ENCODE data around the gene FBXL19. TPM values are rescaled to one million over a fixed set of nuclear protein-coding genes. Genes with fewer than 3 reads are reported as not detected.
A peak's percentile ranks its signal among the peaks of the same experiment; 100 is the strongest.

FBXL19 gene
- total and polyA plus RNA-seq, 2 of the 13 experiments (the other 11 are each of a cell fraction or from before 2014, with no cell fraction given), result 6.0 to 13.7 TPM

DNA sequence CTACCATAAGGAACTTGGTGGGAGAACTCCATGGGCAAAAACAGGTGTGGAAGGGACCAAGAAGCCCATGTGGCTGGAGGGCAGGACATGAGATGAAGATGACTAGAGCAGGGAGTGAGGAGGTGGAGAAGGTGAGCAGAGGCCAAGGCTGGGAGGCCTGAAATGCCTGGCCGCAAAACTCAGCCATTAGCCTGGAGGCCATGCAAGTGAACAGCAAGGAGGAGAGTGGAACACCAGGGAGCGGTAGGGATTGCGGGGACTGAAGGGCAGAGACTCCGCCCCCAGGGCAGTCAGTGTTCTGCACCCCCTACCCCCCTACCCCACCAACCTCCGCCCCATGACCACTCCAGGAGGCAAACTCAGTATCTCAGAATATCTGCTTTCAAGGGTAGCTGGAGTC lies 46.5 kb upstream of the FBXL19 start (continued):
- TF ChIP-seq, protein P1, sequence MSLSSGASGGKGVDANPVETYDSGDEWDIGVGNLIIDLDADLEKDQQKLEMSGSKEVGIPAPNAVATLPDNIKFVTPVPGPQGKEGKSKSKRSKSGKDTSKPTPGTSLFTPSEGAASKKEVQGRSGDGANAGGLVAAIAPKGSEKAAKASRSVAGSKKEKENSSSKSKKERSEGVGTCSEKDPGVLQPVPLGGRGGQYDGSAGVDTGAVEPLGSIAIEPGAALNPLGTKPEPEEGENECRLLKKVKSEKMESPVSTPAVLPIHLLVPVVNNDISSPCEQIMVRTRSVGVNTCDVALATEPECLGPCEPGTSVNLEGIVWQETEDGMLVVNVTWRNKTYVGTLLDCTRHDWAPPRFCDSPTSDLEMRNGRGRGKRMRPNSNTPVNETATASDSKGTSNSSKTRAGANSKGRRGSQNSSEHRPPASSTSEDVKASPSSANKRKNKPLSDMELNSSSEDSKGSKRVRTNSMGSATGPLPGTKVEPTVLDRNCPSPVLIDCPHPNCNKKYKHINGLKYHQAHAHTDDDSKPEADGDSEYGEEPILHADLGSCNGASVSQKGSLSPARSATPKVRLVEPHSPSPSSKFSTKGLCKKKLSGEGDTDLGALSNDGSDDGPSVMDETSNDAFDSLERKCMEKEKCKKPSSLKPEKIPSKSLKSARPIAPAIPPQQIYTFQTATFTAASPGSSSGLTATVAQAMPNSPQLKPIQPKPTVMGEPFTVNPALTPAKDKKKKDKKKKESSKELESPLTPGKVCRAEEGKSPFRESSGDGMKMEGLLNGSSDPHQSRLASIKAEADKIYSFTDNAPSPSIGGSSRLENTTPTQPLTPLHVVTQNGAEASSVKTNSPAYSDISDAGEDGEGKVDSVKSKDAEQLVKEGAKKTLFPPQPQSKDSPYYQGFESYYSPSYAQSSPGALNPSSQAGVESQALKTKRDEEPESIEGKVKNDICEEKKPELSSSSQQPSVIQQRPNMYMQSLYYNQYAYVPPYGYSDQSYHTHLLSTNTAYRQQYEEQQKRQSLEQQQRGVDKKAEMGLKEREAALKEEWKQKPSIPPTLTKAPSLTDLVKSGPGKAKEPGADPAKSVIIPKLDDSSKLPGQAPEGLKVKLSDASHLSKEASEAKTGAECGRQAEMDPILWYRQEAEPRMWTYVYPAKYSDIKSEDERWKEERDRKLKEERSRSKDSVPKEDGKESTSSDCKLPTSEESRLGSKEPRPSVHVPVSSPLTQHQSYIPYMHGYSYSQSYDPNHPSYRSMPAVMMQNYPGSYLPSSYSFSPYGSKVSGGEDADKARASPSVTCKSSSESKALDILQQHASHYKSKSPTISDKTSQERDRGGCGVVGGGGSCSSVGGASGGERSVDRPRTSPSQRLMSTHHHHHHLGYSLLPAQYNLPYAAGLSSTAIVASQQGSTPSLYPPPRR (CRISPR knock-in tag; IDR thresholded peaks at IDR 0.05; ENCODE audit: borderline replicate concordance), result 0 out of 2 replicates have a peak, but pooled peaks have one; percentile 12
- TF ChIP-seq, protein P2, sequence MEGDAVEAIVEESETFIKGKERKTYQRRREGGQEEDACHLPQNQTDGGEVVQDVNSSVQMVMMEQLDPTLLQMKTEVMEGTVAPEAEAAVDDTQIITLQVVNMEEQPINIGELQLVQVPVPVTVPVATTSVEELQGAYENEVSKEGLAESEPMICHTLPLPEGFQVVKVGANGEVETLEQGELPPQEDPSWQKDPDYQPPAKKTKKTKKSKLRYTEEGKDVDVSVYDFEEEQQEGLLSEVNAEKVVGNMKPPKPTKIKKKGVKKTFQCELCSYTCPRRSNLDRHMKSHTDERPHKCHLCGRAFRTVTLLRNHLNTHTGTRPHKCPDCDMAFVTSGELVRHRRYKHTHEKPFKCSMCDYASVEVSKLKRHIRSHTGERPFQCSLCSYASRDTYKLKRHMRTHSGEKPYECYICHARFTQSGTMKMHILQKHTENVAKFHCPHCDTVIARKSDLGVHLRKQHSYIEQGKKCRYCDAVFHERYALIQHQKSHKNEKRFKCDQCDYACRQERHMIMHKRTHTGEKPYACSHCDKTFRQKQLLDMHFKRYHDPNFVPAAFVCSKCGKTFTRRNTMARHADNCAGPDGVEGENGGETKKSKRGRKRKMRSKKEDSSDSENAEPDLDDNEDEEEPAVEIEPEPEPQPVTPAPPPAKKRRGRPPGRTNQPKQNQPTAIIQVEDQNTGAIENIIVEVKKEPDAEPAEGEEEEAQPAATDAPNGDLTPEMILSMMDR (CRISPR knock-in tag; IDR thresholded peaks at IDR 0.05), result peak; percentile 44
- TF ChIP-seq POLR2G (IDR thresholded peaks at IDR 0.05; ENCODE audit: low read depth, low read length) (peak; percentile 38; the same call in 1 of the 2 replicates), MYC (CRISPR knock-in tag; IDR thresholded peaks at IDR 0.05; ENCODE audit: borderline replicate concordance) (peak; percentile 51; the same call in 1 of the 2 replicates), TBX3 (IDR thresholded peaks at IDR 0.05; ENCODE audit: borderline replicate concordance) (no peak), ZNF615 (CRISPR knock-in tag; IDR thresholded peaks at IDR 0.05; ENCODE audit: borderline replicate concordance) (no peak), PHF8 (CRISPR knock-in tag; IDR thresholded peaks at IDR 0.05) (0 out of 2 replicates have a peak, but pooled peaks have one; percentile 10), SMC3 (IDR thresholded peaks at IDR 0.05; ENCODE audit: low read length) (no peak)
- TF ChIP-seq, protein P3, sequence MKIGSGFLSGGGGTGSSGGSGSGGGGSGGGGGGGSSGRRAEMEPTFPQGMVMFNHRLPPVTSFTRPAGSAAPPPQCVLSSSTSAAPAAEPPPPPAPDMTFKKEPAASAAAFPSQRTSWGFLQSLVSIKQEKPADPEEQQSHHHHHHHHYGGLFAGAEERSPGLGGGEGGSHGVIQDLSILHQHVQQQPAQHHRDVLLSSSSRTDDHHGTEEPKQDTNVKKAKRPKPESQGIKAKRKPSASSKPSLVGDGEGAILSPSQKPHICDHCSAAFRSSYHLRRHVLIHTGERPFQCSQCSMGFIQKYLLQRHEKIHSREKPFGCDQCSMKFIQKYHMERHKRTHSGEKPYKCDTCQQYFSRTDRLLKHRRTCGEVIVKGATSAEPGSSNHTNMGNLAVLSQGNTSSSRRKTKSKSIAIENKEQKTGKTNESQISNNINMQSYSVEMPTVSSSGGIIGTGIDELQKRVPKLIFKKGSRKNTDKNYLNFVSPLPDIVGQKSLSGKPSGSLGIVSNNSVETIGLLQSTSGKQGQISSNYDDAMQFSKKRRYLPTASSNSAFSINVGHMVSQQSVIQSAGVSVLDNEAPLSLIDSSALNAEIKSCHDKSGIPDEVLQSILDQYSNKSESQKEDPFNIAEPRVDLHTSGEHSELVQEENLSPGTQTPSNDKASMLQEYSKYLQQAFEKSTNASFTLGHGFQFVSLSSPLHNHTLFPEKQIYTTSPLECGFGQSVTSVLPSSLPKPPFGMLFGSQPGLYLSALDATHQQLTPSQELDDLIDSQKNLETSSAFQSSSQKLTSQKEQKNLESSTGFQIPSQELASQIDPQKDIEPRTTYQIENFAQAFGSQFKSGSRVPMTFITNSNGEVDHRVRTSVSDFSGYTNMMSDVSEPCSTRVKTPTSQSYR (CRISPR knock-in tag; IDR thresholded peaks at IDR 0.05; ENCODE audit: borderline replicate concordance), result peak; percentile 24; the same call in 1 of the 2 replicates
- TF ChIP-seq, protein P4, sequence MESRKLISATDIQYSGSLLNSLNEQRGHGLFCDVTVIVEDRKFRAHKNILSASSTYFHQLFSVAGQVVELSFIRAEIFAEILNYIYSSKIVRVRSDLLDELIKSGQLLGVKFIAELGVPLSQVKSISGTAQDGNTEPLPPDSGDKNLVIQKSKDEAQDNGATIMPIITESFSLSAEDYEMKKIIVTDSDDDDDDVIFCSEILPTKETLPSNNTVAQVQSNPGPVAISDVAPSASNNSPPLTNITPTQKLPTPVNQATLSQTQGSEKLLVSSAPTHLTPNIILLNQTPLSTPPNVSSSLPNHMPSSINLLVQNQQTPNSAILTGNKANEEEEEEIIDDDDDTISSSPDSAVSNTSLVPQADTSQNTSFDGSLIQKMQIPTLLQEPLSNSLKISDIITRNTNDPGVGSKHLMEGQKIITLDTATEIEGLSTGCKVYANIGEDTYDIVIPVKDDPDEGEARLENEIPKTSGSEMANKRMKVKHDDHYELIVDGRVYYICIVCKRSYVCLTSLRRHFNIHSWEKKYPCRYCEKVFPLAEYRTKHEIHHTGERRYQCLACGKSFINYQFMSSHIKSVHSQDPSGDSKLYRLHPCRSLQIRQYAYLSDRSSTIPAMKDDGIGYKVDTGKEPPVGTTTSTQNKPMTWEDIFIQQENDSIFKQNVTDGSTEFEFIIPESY (CRISPR knock-in tag; IDR thresholded peaks at IDR 0.05), result peak; percentile 37; the same call in 1 of the 2 replicates

All from HepG2 (cell line).